Bronchial epithelial cell (primary cell): Measurements from ENCODE around the gene ACAP2. TPM values are rescaled to one million over a fixed set of nuclear protein-coding genes. Genes with fewer than 3 reads are reported as not detected.
A peak's percentile ranks its signal among the peaks of the same experiment; 100 is the strongest.
"Not testable (repeated sequence)": the region's sequence is repeated elsewhere in the genome, so short reads cannot be mapped to it uniquely, and the experiment has no call there.

Experiments used
- DNase-seq: peaks from one replicate; pipeline ENCODE4 v3.0.0-alpha.2; 2010; ENCODE audit warnings: low read depth
- FAIRE-seq: peaks from 2 replicates; lab custom pipeline; 2011; peaks lifted over from hg19 to GRCh38; lab: Jason Lieb, UNC
- H3K27me3 ChIP-seq: 2 replicates; pipeline ENCODE4 v1.5.1; 2011; ENCODE audit warnings: low read length; ENCODE audit not compliant: control insufficient read depth, insufficient read depth
- H3K36me3 ChIP-seq: 2 replicates; pipeline ENCODE4 v1.5.1; 2011; ENCODE audit warnings: low read length; ENCODE audit not compliant: control insufficient read depth, insufficient read depth
- H3K4me3 ChIP-seq: 2 replicates; pipeline ENCODE4 v1.5.1; 2011; ENCODE audit warnings: mild to moderate bottlenecking, low read depth, low read length, control low read depth
- total RNA-seq: library from RNA; depleted of rRNA; stranded (reverse); fragments of >200 nt; gene quantifications from 2 replicates; pipeline ENCODE4 v1.2.1, GENCODE V29; 2014
- TF ChIP-seq, protein P1 (sequence below): IDR thresholded peaks from 2 replicates; pipeline ENCODE4 v1.5.1; 2011; ENCODE audit warnings: mild to moderate bottlenecking, moderate library complexity, low read length, control low read depth, inconsistent platforms; ENCODE audit not compliant: insufficient read depth, severe bottlenecking

ACAP2 gene, protein sequence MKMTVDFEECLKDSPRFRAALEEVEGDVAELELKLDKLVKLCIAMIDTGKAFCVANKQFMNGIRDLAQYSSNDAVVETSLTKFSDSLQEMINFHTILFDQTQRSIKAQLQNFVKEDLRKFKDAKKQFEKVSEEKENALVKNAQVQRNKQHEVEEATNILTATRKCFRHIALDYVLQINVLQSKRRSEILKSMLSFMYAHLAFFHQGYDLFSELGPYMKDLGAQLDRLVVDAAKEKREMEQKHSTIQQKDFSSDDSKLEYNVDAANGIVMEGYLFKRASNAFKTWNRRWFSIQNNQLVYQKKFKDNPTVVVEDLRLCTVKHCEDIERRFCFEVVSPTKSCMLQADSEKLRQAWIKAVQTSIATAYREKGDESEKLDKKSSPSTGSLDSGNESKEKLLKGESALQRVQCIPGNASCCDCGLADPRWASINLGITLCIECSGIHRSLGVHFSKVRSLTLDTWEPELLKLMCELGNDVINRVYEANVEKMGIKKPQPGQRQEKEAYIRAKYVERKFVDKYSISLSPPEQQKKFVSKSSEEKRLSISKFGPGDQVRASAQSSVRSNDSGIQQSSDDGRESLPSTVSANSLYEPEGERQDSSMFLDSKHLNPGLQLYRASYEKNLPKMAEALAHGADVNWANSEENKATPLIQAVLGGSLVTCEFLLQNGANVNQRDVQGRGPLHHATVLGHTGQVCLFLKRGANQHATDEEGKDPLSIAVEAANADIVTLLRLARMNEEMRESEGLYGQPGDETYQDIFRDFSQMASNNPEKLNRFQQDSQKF
- 51.9 and 98.7 TPM in 2 replicates for total RNA-seq

GRCh38 chr3:195442573-195443390, at the start of gene ACAP2:
TSS of gene ACAP2 (minus strand) at chr3:195443020. CDS start at chr3:195442847, 173 bp downstream.
- H3K27me3 ChIP-seq: no peaks in the 10 kb centered on the region
- DNase-seq: peak; percentile 97
- FAIRE-seq: no peak
- no peaks in the 10 kb centered on the region for H3K36me3 ChIP-seq
- TF ChIP-seq, protein P1, sequence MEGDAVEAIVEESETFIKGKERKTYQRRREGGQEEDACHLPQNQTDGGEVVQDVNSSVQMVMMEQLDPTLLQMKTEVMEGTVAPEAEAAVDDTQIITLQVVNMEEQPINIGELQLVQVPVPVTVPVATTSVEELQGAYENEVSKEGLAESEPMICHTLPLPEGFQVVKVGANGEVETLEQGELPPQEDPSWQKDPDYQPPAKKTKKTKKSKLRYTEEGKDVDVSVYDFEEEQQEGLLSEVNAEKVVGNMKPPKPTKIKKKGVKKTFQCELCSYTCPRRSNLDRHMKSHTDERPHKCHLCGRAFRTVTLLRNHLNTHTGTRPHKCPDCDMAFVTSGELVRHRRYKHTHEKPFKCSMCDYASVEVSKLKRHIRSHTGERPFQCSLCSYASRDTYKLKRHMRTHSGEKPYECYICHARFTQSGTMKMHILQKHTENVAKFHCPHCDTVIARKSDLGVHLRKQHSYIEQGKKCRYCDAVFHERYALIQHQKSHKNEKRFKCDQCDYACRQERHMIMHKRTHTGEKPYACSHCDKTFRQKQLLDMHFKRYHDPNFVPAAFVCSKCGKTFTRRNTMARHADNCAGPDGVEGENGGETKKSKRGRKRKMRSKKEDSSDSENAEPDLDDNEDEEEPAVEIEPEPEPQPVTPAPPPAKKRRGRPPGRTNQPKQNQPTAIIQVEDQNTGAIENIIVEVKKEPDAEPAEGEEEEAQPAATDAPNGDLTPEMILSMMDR: no peak
- H3K4me3 ChIP-seq: peak within 1 kb of the TSS; percentile 93

- Histone ChIP-seq H3K4me3 (no peak overlapping the region), H3K36me3 (no peaks in the 10 kb centered on the region), H3K27me3 (no peaks in the 10 kb centered on the region)
- TF ChIP-seq, protein P1: no peak
- FAIRE-seq (no peak), DNase-seq (no peak)
Observed at GRCh38 chr3:195475614-195476013, 32.8 kb upstream of the ACAP2 start.

- not testable (repeated sequence) for DNase-seq, H3K4me3 ChIP-seq, H3K36me3 ChIP-seq, H3K27me3 ChIP-seq, FAIRE-seq
Observed at GRCh38 chr3:195475116-195475515, 32.3 kb upstream of the ACAP2 start.

- DNase-seq (no peak), FAIRE-seq (no peak)
- Histone ChIP-seq H3K36me3 (no peaks in the 10 kb centered on the region), H3K4me3 (no peak overlapping the region), H3K27me3 (no peaks in the 10 kb centered on the region)
- TF ChIP-seq, protein P1: no peak
Observed at GRCh38 chr3:195468841-195469240, 26.0 kb upstream of the ACAP2 start.

DNA sequence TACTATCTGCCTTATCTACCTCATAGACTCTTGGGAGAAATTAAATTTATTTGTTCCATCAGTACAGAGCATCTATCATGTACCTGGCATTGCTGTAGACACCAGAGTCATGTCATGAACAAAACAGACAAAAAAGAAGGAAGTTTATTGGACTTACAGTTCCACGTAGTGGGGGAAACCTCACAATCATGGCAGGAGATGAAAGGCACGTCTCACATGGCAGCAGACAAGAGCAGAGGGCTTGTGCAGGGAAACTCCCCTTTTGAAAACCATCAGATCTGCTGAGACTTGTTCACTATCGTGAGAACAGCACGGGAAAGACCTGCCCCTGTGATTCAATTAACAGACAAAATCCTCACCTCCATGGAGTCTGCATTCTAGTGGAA, 25.6 kb upstream of the ACAP2 start:
- Histone ChIP-seq H3K27me3 (no peaks in the 10 kb centered on the region), H3K36me3 (no peaks in the 10 kb centered on the region), H3K4me3 (no peak overlapping the region)
- TF ChIP-seq, protein P1: no peak
- no peak for FAIRE-seq
- DNase-seq: no peak
